Hepatic stellate cell (primary cell): ENCODE results near the gene C2orf68.
A peak's percentile ranks its signal among the peaks of the same experiment; 100 is the strongest.
"Not testable (repeated sequence)": the region's sequence is repeated elsewhere in the genome, so short reads cannot be mapped to it uniquely, and the experiment has no call there.

Source experiments
- DNase-seq: peaks from one replicate; pipeline ENCODE4 v3.0.0; 2011; ENCODE audit warnings: low spot score

Gene C2orf68

DNA sequence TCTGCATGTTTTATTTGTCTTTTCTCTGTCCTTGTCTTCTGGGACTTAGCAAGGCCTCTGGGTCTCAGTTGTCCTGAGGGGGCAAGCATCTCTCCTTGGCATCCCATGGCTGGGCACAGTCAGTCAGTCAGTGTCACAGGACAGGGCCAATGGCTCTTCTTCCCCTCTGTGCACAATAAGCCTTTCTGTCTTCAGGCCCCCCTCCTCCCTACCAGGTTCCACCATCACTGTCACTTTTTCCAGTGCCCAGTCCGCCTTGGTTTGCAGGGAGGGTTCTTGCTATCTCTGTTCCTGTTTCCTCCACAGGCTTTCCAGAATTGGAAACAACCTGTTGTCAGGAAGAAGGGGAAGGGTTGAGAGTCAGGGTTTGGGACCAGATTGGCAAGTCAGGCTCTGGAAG is 29.4 kb downstream of the C2orf68 start:
- no peak for DNase-seq

DNA sequence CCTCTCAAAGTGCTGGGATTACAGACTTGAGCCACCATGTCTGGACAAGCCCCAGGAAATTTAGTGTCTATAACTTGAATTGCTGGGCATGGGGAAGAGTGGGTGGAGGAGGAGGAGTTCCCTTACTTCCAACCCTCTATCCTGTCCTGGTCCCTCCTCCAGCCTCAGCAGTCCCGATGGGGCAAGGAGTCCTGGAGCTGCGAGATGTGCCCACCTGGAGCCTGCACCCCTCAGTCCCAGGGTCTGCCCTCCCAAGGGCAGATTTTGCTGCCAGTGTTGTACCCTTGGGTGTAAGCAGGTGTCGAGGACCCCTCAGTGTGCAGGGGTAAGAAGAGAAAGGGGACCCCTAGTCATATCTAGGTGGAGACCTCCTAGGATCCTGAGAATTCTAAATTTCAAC is 31.7 kb downstream of the C2orf68 start:
- DNase-seq, result no peak

DNA sequence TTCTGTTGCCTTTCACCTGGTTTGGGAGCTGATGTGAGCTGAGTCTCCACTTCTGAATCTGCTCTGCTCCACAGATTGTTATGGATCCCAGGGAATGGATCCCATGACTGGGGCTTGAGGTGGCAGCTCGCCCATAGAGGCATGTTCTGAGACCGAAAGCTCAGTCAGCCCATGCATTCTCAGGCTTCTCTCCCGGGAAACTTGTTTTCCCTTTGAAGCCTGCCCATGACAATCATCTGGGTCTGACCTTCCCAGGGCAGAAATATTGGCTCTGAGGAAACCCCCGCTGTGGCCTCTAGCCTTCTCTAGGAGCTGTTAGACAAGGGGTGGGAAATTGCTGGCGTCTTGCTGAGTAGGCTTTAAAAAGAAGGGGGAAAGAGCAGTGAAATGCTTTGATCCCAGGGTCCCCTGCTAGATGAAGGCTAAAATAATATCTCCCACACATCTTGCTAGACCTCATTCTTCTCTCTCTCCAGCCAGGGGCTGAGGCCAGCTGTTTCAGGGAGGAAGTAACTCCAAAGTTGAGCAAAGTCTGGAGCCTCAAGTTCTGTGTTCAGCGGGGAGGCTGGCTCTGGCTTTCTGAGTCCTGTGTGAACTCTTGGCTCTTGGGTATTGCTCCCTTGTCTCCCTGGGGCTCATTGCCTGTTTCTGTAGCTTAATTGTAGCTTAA is 32.5 kb downstream of the C2orf68 start:
- DNase-seq, result no peak

DNA sequence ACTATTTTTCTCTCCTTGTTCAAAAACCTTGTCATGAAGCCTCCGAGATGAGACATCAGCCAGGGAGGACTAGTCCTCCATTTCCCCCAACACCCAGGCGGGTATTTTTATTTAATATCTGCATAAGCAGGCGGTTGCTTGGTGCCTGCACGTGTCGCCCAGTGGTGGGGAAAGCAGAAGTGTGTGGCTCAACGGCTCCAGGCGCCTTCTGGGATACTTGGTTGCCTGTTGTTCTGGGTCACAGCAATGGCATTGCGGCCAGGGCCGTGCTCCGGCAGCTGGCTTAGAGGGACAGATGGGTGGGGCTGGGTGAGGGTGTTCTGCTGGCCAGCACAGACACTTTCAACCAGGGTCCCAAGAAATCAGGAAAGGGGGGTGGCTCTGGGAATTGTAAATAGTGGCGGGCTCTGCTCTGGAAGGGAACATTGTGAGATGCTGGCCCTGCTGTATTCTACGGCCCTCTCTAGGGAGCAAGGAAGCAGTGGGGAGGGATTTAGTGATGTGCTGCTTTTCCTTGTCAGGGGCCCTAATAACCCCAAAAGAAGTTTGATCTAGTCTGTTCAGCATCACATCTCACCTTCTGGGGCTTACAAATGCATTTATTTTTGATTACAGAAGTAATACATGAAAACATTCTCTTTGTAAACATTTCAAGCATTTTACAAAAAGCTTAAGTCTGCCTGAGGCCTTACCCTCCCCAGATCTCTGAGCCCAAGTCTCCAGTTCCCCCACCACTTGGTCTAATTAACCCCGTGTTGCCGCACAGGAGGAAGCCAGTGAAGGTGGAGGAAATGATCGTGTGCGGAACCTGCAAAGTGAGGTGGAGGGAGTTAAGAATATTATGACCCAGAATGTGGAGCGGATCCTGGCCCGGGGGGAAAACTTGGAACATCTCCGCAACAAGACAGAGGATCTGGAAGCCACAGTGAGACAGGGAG is 33.4 kb downstream of the C2orf68 start:
- no peak for DNase-seq

DNA sequence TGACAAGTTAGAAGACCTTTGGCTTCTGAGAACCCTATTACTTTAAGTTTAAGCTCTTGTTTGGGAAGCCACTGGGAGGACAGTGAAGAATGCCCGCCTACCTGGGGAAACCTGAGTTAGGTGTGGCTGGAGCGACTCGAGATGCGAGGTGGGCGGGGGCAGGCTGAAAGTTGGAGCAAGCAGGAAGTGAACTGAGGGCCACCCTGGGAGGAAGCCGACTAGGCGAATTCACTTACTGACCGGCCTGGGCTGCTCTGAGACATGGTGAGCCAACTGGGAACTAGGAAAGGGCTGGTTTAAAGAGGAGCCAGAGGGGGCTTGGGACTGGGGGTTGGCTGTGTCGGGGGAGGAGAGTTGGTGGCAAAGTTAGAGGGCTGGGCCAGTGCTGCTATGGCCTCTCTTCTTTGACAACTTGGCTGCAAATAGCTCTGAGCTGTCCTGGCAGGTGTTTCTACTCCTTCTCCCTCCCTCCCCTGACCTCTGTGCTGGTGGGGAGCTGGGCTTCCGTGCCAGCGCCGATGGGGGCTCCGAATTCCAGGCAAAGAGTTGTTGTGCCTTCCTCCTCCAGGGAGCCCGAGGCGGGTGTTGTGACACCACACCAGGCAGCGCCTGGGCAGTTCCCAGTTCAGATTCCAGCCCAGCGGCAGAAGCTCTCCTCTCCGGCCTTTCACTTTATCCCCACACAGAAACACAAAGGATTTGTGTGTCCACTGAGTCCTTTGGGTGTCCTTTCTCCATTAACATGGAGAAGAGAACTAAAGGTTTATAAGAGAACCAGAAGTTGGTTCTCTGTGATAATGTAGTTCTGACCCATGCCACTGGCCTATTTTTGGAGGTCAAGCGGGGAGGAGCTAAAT is 34.3 kb downstream of the C2orf68 start, which contains the start of gene VAMP8:
Gene VAMP8 (plus strand): TSS at position 201 of the 857 bp plus-strand sequence. CDS start 61 bp downstream, at position 262.
- DNase-seq, result no peak

GRCh38 chr2:85577063-85577385 is 34.8 kb downstream of the C2orf68 start:
- DNase-seq, result no peak

DNA sequence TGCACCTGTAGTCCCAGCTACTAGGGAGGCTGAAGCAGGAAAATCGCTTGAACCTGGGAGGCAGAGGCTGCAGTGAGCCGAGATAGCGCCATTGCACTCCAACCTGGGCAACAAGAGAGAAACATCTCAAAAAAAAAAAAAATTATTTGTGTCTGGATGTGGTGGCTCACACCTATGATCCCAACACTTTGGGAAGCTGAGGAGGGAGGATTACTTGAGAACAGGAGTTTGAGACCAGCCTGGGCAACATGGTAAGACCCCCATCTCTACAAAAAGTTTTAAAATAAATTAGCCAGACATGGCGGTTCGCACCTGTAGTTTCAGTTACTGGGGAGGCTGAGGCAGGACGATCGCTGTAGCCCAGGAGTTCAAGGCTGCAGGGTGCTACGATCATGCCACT is 36.1 kb downstream of the C2orf68 start:
- DNase-seq, result no peak

GRCh38 chr2:85566265-85566664 is 45.6 kb downstream of the C2orf68 start:
- no peak for DNase-seq

DNA sequence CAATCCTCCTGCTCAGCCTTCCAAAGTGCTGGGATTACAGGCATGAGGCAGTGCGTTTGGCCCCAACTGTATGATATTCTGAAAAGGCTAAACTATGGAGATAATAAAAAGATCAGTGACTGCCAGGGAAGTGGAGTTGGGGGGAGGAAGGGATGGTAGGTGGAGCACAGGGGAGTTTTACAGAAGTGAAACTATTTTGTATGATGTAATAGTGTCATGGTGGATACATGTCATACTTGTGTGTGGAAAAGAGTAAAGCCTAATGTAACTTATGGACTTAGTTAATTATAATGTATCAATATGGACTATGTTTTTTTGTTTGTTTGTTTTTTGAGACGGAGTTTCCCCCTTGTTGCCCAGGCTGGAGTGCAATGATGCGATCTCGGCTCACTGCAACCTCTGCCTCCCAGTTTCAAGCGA is 47.7 kb downstream of the C2orf68 start:
- no peak for DNase-seq

DNA sequence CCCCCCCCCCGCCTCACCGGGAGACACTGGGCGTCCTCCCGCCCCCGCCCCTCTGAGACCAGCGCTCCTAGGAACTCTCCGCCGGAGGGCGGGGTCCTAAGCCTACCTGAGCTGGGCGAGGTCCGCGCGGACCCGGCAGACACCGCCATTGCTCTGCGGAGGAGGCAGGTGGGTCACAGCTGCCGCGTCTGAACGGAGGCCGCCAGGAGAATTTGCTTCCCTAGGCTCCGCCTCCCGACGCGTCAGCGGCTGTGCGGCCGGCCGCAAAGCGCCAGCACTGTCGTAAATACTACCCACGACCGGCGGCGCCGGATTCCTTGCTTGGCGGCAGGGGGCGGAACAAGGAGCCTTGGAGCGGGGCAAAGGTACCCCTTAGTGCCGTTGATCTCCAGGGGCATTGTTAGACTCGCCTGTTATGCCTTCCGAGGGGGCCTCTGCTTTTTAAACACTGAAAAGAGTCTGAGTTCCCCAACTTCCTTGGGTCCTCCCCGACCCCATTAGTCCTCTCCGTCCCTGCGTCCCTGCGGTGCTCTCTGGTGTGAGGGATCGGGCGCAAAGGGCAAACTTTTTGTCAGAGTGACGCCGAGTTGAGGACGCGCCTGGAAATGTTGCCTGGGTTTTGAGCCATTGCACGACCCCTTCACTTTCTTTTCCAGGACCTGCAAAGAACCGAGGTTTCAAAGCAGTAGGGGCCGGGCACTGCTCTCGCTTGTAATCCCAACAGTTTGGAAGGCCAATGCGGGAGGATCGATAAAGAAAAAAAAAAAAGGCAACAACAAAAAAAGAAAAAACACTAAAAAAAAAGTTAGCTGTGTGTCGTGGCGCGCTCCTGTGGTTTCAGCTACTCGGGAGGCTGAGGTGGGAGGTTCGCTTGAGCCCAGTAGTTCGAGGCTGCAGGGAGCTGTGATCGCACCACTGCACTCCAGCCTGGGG is 50.3 kb downstream of the C2orf68 start, which contains the start of gene GGCX:
Gene GGCX (minus strand): TSS at position 214 of the 933 bp plus-strand sequence. CDS start 65 bp downstream, at position 149.
- peak; percentile 87 for DNase-seq

DNA sequence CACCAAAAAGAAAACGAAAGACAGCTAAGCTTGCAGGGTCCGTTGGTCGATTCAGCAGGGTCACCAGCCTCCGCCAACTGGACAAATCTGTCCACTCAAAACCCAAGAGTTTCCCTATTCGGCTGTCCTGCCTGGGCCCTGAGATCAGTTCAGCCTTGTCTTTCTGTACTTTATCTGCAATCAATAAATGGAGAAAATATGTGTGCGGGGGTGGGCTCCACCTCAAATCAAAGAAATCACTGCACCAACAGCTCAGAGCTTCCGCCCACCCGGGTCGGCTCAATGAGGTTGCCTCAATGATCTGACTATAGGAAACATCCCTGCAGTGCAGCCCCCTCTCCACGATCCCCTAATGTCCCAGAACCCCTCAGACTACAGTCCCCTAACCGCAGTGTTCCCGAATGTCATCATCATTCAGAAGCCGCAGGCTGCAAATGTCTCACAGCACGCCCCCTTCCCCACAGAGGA is 51.0 kb downstream of the C2orf68 start:
- DNase-seq, result no peak

DNA sequence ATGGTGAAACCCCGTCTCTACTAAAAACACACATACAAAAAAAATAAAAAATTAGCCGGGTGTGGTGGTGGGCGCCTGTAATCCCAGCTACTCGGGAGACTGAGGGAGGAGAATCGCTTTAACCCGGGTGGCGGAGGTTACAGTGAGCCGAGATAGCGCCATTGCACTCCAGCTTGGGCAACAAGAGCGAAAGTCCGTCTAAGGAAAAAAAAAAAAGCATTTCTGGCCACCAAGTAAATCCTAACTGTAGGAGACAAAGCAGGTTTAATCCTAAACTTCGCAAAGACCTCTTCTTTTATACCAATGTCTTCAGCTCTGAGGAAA is 51.5 kb downstream of the C2orf68 start:
- not testable (repeated sequence) for DNase-seq

DNA sequence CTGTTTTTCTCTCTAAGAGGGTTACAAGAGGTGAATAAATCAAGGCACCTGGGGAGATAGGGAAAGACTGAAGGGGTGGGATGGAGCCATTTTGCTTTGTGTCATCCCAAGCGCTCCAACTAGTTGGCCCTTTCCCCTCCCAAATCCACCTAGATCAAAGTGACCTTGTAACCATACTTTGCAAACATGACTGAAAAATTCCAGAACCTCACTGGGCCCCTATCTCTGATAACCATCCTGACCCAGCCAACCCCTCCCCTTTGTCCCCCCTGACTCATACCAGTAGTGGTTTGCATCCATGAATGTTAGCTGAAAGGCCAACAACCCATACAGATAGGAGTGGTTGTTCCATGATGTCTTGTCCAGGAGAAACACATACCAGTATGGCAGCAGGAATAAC is 53.7 kb downstream of the C2orf68 start:
- no peak for DNase-seq

GRCh38 chr2:85557130-85557529 is 54.7 kb downstream of the C2orf68 start:
- no peak for DNase-seq
